DND-41 (cell line): Measurements from ENCODE around the gene KCNH2.

Experiments
- CTCF ChIP-seq: IDR thresholded peaks from 2 replicates; pipeline ENCODE4 v1.5.1; 2012; ENCODE audit warnings: borderline replicate concordance, low read length, moderate library complexity, mild to moderate bottlenecking; ENCODE audit not compliant: poor library complexity, severe bottlenecking; ENCODE audit errors: extremely low read depth
- EZH2 ChIP-seq: IDR thresholded peaks from 3 replicates; pipeline ENCODE4 v1.6.1; 2012; ENCODE audit warnings: borderline replicate concordance, low read depth, mild to moderate bottlenecking, moderate library complexity, low read length, inconsistent platforms; ENCODE audit not compliant: severe bottlenecking

DNA sequence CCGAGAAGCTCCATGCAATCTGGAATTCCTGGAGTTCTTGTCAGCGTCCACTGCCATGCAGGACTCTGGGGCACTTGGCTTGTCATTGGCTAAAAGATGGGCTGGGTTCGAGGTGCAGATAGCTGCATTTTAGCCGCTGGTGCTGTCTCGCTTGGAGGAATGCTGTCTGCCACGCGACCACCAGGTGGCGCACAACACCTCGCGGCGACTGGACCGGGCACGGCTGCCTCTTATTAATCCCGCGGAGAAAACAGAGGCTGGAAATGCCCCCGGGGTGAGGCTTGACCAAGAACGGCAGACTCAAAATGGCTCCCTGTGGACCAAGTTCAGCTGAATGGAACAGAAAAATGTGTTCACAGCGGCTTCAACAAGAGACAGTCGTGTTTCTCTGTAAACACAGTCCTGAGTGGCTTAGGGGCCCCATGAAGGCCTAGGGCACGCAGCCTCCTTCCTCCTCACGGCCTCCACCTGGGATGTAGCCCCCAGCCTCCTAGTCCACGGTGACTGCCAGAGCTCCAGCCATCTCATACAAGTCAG is 79.6 kb downstream of the KCNH2 start:
- peak; percentile 96 for TF ChIP-seq CTCF
- TF ChIP-seq EZH2 = no peak
